HG02588 (cell line): ENCODE results near the gene SETBP1.

Experiments used
- ATAC-seq: cut with Tn5 transposase; IDR thresholded peaks from one replicate; pipeline ENCODE4 v1.9.1; 2021; ENCODE audit warnings: mild to moderate bottlenecking, moderate library complexity; ENCODE audit not compliant: unreplicated experiment

The SETBP1 gene

GRCh38 chr18:44758861-44759631 lies 78.4 kb downstream of the SETBP1 start:
- ATAC-seq, result peak; percentile 94

- peak; percentile 41 for ATAC-seq
Observed at GRCh38 chr18:44759925-44760342, 79.2 kb downstream of the SETBP1 start.

DNA sequence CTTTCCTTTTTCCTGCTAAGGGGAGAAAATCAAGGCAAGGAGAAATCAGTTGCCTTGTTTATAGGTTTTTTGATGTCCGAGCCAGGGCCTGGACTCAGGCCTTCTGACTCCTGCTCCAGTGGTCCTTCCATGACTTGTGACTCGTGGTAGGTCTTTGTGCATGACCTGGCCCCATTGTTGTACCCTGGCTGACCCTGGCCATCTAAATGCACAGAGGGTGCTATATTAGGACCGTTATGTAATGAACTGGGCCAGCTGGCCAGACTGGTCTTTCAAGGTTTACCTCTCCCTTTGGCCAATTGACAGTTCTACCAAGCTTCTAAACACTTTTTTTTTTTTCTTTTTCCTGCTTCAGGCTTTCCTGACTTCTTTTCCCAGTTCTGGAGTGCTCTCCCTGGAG lies 81.1 kb downstream of the SETBP1 start:
- ATAC-seq, result no peak

DNA sequence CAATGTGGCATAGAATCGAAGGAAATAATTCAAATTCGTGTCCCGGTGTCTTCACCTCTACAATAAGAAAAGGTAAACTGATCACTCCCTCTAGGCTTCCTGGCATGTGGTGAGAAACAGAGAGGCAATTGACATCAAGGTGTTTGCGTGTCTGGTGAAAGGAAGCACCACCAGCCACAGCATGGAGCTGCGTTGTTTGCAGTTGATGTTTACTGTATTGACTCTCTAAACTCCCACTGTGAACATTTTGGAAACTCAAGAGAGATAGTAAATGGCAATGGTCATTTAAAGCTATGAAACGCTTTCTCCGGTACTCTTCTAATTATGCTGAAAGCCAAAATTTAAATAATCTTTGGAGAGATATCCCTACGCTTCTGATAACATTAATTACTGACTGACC lies 82.6 kb downstream of the SETBP1 start:
- ATAC-seq, result no peak

DNA sequence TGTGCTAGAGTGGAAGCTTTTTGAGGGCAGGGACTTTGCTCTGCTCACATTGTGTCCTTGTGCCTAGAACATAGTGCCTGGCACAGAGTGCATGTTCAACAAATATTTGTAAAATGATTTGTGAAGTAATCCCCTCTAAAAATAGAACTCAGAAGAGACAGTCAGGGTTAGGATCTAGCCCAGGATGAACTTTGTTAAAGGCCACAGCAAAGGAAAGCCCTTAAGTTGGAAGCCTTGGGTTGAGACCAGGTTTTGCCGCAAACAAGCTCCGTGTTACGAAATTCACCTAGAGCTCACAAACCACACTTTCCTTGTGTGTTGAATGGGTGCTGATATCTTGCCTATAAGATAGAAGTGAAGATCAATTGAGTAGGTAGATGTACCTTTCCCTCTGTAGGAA lies 84.2 kb downstream of the SETBP1 start:
- no peak for ATAC-seq

DNA sequence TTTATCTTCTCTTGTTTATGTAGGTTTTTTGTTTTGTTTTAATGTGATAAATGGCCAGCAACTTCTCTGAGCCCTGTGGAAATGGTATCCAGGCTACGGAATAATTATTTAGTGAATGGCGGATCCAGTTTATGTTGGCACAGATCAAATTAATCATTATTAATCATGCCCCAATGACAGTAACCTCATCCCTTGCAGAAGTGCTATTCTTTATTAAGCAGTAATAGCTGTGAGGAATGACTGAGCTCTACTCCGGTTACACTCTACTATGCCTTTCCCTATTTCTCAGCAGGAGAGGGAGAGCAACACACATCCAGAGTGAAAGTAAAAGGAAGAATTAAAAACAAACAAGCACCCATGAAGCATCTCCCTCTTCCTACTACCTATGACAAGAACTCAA lies 84.8 kb downstream of the SETBP1 start:
- ATAC-seq, result no peak

DNA sequence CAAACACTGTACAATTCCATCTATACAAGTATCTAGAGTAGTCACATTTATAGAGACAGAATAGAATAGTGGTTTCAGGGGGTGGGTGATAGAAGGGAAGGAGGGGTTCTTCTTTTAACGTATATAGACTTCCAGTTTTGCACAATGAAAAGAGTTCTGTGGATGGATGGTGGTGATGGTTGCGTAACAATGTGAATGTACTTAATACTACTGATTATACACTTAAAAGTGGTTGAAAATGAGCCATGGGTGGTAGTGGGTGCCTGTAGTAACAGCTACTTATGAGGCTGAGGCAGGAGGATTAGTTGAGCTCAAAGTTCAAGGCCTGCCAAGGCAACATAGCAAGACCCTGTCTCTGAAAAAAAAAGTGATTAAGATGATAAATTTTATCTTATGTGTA lies 85.8 kb downstream of the SETBP1 start:
- no peak for ATAC-seq

DNA sequence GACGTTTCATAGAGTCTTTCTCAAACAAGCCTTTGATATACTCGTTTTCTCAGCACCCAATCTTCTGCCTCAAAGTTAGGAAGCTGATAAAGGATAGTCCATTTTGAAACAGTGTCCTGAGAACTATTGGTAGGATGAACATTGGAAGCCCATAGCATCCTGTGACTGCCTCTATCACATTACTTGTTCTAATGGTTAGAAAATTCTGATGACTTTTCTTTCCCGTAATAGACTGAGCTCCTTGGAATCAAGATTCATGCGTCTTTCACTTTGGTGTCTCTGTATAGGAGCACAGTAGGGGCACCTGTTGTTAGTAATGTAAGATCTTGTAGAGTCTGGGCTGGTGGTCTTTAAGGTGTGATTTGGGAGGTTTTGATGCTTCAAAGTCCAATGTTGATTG lies 87.1 kb downstream of the SETBP1 start:
- ATAC-seq, result no peak

DNA sequence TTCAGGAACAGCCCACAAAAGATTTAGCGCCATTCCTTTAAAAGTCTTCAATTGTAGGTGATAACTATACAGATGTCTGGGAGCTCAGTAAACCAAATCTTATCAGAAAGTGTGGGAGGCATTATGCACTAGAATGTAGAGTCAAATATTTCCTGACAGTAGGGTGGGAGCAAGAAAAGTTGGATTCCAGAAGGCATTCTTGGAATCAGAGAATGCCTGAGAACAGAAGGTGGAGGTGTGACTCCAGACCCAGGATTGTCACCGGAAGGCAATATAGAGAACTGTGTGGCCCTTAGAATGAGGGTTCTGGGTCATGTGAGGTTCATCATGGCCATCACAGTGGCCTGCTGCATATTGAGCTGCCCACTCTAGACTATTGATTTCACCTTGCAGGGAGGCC lies 90.0 kb downstream of the SETBP1 start:
- no peak for ATAC-seq

GRCh38 chr18:44771572-44771955 lies 90.9 kb downstream of the SETBP1 start:
- no peak for ATAC-seq

DNA sequence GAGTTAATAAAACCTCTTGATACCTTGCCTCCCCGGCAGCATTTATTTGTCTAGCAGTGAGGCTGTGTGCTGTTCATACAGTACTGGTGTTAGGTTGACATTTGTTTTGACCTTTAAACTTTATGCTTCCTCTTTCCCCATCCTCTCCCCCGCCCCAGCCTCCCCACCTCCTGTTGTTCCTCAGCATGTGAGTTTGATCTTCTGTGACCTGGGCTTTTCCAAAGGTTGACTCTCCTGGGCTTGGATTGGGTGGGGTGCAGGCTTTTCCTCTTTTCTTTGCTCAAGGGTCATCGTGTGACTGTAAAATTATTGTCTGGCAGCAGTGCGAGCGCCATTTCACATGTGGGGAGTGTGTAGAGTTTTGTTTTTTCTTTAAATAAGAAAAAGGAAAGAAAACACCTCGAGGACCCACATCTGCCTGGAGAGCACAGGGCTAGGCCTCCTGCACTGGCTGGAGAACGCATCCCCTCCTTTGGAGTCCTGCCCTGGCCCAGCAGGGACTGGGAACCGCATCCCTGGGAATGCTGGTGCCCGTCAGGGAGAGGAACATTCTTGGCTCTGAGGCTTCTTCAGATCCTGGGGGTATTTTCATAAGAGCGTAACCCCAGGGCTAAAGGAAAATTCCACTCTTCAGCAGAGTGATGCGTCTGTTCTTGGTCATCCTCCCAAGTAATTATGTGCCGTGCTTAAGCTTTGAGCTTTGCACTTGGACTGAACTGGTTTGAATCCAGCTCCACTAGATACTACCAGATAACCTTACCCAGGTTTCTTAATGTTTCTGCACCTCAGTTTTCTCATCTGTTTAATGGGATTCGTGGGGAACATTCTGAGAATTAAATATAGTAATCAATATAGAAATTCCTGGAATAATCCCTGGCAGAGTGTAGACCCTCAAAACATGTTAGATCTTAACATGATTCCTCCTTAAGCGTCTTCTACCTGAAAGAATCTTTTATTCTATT lies 91.5 kb downstream of the SETBP1 start:
- ATAC-seq, result no peak

GRCh38 chr18:44773640-44774155 lies 93.0 kb downstream of the SETBP1 start:
- ATAC-seq, result no peak

DNA sequence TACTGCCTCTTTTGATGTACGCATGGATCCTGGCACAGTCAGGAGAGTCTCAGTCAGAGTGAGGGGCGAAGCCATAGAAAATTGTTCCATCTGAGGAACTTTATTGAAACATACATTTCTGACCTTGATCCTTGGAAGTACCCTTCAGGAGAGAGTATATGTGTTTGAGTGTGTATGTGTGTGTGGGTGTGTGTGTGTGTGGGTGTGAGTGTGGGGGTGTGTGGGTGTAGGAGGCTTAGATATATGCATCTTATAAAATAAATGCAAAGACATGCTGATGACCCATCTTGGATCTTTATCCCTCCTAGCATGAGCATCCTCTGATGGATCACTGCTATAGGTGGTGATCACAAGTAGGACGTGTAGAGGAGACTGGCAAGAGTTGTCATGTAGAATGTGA lies 93.5 kb downstream of the SETBP1 start:
- no peak for ATAC-seq

DNA sequence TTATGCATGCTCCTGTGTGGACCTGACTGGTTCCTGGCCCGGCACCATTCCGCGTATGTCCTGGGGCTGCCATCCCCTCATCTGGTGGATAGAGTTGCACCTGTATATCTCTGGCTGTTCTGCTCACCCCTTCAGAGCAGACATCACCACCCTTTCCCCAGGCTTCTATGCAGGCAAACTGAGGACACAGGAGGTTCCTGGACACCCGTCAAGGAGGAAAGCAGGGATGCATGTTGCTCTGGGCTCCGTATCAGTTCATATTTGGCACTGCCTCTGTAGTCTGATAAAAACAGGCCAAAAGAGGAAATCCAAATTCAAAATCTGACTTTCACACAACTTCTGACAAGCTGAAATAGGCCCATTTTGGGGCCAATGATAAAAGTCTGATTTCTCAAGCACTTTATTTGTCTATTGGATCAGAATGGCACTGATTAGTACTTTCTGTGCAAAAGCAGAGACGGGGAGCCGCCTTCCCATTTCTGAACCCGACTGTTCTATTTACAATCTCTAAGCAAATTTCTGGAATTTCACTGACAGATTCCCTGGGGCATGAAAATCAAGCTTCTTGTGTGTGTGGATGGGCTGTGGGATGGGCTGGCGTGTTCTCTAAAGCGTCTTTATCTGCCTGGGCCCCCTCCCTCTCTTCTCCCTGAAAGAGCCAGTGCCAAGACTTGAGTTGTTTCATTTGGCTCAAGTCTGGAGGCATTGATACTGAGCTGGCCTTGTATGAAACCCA lies 96.9 kb downstream of the SETBP1 start:
- no peak for ATAC-seq

DNA sequence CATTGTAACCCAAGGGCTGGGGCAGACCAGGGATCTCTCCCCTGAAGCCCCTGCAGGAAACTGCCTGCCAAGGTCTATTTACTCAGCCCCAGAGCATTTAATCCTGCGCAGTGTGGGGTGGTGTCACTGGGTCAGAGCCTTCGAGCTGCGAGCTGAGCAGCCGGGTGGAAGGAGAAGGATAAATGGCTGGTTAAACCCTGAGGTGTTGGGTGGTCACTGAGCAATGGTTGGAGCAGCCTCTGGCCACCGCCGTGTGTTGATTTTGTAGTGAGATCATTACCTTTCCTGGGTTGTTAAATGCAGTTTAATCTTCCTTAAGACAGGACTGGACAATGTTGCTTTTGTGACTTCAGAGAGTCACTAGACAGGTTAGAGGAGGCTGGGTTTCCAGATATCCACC lies 98.1 kb downstream of the SETBP1 start:
- no peak for ATAC-seq

GRCh38 chr18:44779753-44780292 lies 99.1 kb downstream of the SETBP1 start:
- ATAC-seq, result no peak

GRCh38 chr18:44781886-44782285 lies 101.2 kb downstream of the SETBP1 start:
- ATAC-seq, result no peak

DNA sequence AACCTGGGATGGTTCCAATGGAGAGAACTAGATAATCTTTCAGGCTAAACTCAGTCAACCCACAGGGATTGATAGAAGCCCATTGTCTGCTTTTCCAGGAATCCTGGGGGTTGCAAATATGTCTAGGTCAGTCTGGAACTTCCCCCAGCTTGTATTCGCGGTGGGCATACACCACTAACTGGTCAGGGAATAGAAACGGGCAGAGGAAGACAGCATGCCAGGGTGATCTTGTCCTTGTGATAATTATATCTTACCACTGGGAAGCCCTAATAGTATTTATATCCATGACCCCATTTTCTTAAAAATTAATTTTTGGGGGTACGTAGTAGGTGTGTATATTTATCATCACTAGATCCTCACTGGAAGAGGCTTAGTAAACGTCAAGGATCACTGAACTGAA lies 101.9 kb downstream of the SETBP1 start:
- ATAC-seq, result no peak

DNA sequence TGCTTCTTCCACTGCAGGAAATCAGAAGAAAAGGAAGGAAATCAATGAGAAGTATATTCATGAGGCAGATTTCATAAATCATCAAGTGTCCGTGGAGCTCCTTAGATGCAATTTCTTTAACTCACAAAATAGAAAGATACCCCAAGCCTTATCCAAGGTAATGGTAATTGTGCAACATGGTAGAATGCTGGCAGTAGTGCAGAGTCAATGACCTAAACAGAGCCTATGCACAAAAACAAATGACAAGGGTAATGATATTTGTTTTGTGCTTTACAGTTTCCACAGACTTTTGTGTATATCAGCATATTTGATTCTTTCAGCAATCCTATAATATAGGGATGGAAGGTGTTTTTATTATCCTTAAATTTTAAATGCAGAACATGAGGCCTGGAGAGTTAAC lies 102.7 kb downstream of the SETBP1 start:
- ATAC-seq, result no peak

- ATAC-seq, result peak; percentile 40
Observed at GRCh38 chr18:44786257-44786656, 105.6 kb downstream of the SETBP1 start.

GRCh38 chr18:44786688-44787087 lies 106.0 kb downstream of the SETBP1 start:
- peak; percentile 80 for ATAC-seq
